Natural killer cell (primary cell): ENCODE measurements around the gene OSBPL1A. TPM values are rescaled to one million over a fixed set of nuclear protein-coding genes. Genes with fewer than 3 reads are reported as not detected.

Source experiments
- ATAC-seq, 3 donors: fragments of 150-1000 bp in 2 of 3; fragments of 200-7000 bp in 1 of 3; cut with Tn5 transposase; 1 replicate in 1 of 3; 2 replicates in 2 of 3; pipeline ENCODE4 v1.10.0; 2021; ENCODE audit warnings: mild to moderate bottlenecking in 2 of 3, moderate library complexity in 2 of 3
- DNase-seq, 2 donors: peaks; one replicate each; pipeline versions ENCODE4 v3.0.0 to v3.0.0-alpha.2; 2013 to 2021; ENCODE audit warnings: mixed read lengths in 1 of 2
- H3K27ac ChIP-seq: one replicate; pipeline ENCODE4 v1.5.1; 2013; ENCODE audit warnings: mild to moderate bottlenecking, low read length
- H3K27me3 ChIP-seq: one replicate; pipeline ENCODE4 v1.6.1; 2013; ENCODE audit warnings: low read length; ENCODE audit not compliant: control insufficient read depth, insufficient read depth
- H3K36me3 ChIP-seq: one replicate; pipeline ENCODE4 v1.6.1; 2013; ENCODE audit warnings: low read length; ENCODE audit not compliant: control insufficient read depth, insufficient read depth
- H3K4me1 ChIP-seq: one replicate; pipeline ENCODE4 v1.6.1; 2013; ENCODE audit warnings: low read length; ENCODE audit not compliant: control insufficient read depth, insufficient read depth
- H3K4me3 ChIP-seq: one replicate; pipeline ENCODE4 v1.5.1; 2013; ENCODE audit warnings: low read length
- H3K9me3 ChIP-seq: one replicate; pipeline ENCODE4 v1.6.1; 2013; ENCODE audit warnings: low read length; ENCODE audit not compliant: control insufficient read depth, insufficient read depth
- H3K27ac Mint-ChIP-seq, 2 donors: one replicate each; pipeline ENCODE4 v1.8.0; 2022; ENCODE audit warnings: mild to moderate bottlenecking in 2 of 2, mixed read lengths in 2 of 2, moderate library complexity in 1 of 2
- H3K27me3 Mint-ChIP-seq, 2 donors: one replicate each; pipeline ENCODE4 v1.8.0; 2022; ENCODE audit warnings: low read depth in 2 of 2, mixed read lengths in 2 of 2
- H3K36me3 Mint-ChIP-seq: one replicate; pipeline ENCODE4 v1.8.0; 2022; ENCODE audit warnings: mixed read lengths
- H3K4me1 Mint-ChIP-seq, 2 donors: one replicate each; pipeline ENCODE4 v1.8.0; 2022; ENCODE audit warnings: mixed read lengths in 2 of 2
- H3K4me3 Mint-ChIP-seq: one replicate; pipeline ENCODE4 v1.8.0; 2022; ENCODE audit warnings: mild to moderate bottlenecking, moderate library complexity, mixed read lengths
- H3K9me3 Mint-ChIP-seq, 2 donors: one replicate each; pipeline ENCODE4 v1.8.0; 2022; ENCODE audit warnings: mixed read lengths in 2 of 2
- CTCF ChIP-seq: fragments of 200-600 bp; IDR thresholded peaks from one replicate; pipeline ENCODE4 v1.8.0; 2022; ENCODE audit warnings: antibody characterized with exemption
- WGBS: methylation state at CpG from one replicate; pipeline ENCODE4 v1.1.7; 2013; ENCODE audit warnings: missing lambda C conversion rate; ENCODE audit not compliant: insufficient coverage; 5-methylcytosine and 5-hydroxymethylcytosine counted together
- intact Hi-C: fragments of 100-400 bp; cut with micrococcal nuclease; formaldehyde crosslinking; loops from one replicate; pipeline ENCODE4 v1.14.2; 2022
- total RNA-seq, 4 donors: library from RNA; stranded (reverse); fragments of 120-200 nt in 1 of 4; gene quantifications; one replicate each; pipeline versions ENCODE4 v1.2.3 to v1.2.4, GENCODE V29; 2013 to 2022

OSBPL1A gene
- total RNA-seq, 3 donors from 2014 or later (not counting 1 experiment from before 2014, with no cell fraction given): 1.2 to 32.5 (median 1.5) TPM

- no peak overlapping the region for H3K4me3 ChIP-seq
- WGBS: 100% methylated on average over 1 of the region's 1 CpG
- Mint-ChIP-seq H3K36me3 (no peaks in the 10 kb centered on the region), H3K9me3 (no peaks in the 10 kb centered on the region), H3K4me1 (no peaks in the 10 kb centered on the region), H3K4me3 (no peak overlapping the region), H3K27ac (no peak overlapping the region), H3K27me3 (peaks cover 0 to 13% of the 10 kb centered on the region in 2 donors)
- no peaks in the 10 kb centered on the region for H3K36me3 ChIP-seq
- no peak overlapping the region for H3K27ac ChIP-seq
- intact Hi-C loops: no loop called here
- ATAC-seq (no peak), DNase-seq (no peak)
- H3K27me3 ChIP-seq: no peaks in the 10 kb centered on the region
- no peaks in the 10 kb centered on the region for H3K9me3 ChIP-seq
- no peaks in the 10 kb centered on the region for H3K4me1 ChIP-seq
- no peak for TF ChIP-seq CTCF
Measured at GRCh38 chr18:24373328-24373727, 24.3 kb downstream of the OSBPL1A start.

- intact Hi-C loops: no loop called here
- ATAC-seq (no peak), DNase-seq (no peak)
- H3K27ac Mint-ChIP-seq: no peak overlapping the region
- TF ChIP-seq CTCF: no peak
- H3K36me3 Mint-ChIP-seq: no peaks in the 10 kb centered on the region
- H3K27me3 Mint-ChIP-seq: peaks cover 0 to 13% of the 10 kb centered on the region in 2 donors
- WGBS: 93% methylated on average over 5 of the region's 5 CpGs
- no peaks in the 10 kb centered on the region for H3K9me3 Mint-ChIP-seq
- H3K27me3 ChIP-seq: no peaks in the 10 kb centered on the region
- no peaks in the 10 kb centered on the region for H3K9me3 ChIP-seq
- H3K36me3 ChIP-seq: no peaks in the 10 kb centered on the region
- H3K4me3 ChIP-seq: no peak overlapping the region
- H3K4me1 ChIP-seq: no peaks in the 10 kb centered on the region
- H3K4me1 Mint-ChIP-seq: no peaks in the 10 kb centered on the region
- no peak overlapping the region for H3K4me3 Mint-ChIP-seq
- H3K27ac ChIP-seq: no peak overlapping the region
Measured at GRCh38 chr18:24372279-24372872, 25.2 kb downstream of the OSBPL1A start.

- no peaks in the 10 kb centered on the region for H3K4me1 Mint-ChIP-seq
- H3K36me3 ChIP-seq: no peaks in the 10 kb centered on the region
Measured at GRCh38 chr18:24370120-24370519, 27.5 kb downstream of the OSBPL1A start.

More at GRCh38 chr18:24370120-24370519, 27.5 kb downstream of the OSBPL1A start:
- Mint-ChIP-seq H3K9me3 (no peaks in the 10 kb centered on the region), H3K4me3 (no peak overlapping the region), H3K36me3 (no peaks in the 10 kb centered on the region), H3K27ac (no peak overlapping the region), H3K27me3 (peaks cover 0 to 11% of the 10 kb centered on the region in 2 donors)
- WGBS: 94% methylated on average over 4 of the region's 4 CpGs
- no peak for DNase-seq
- no peaks in the 10 kb centered on the region for H3K9me3 ChIP-seq
- no peak overlapping the region for H3K4me3 ChIP-seq
- no peaks in the 10 kb centered on the region for H3K27me3 ChIP-seq
- no peak overlapping the region for H3K27ac ChIP-seq
- no peak for TF ChIP-seq CTCF
- ATAC-seq: no peak
- intact Hi-C loops: no loop called here
- H3K4me1 ChIP-seq: no peaks in the 10 kb centered on the region
